OCI-LY7 (cell line): ENCODE measurements around the gene CCL13. TPM values are rescaled to one million over a fixed set of nuclear protein-coding genes. Genes with fewer than 3 reads are reported as not detected.

Source experiments
- BruUV-seq: library from RNA; stranded (reverse); fragments of 400-500 nt; replicated peaks from 2 replicates; lab custom pipeline; 2021; lab: Mats Ljungman, UMichigan
- CTCF ChIA-PET: fragments of 300-600 bp; sonication (Branson Sonifier 250); formaldehyde crosslinking; loops from one replicate; lab custom pipeline; 2022; ENCODE audit warnings: antibody characterized with exemption; ENCODE audit not compliant: unreplicated experiment; lab: Charles Lee
- POLR2A ChIA-PET: fragments of 300-600 bp; sonication (Branson Sonifier 250); formaldehyde crosslinking; loops from one replicate; lab custom pipeline; 2022; ENCODE audit warnings: antibody characterized with exemption; lab: Charles Lee
- DNase-seq: peaks from one replicate; pipeline ENCODE4 v3.0.0-alpha.2; 2015; ENCODE audit warnings: low spot score
- H2AFZ ChIP-seq: fragments of 200-600 bp; sonication (generic), shearing (Covaris generic); 2 replicates; pipeline ENCODE4 v1.6.1; 2014; ENCODE audit warnings: mild to moderate bottlenecking, antibody characterized with exemption, low read length, moderate library complexity
- H3K27ac ChIP-seq: fragments of 200-600 bp; sonication (generic); 2 replicates; pipeline ENCODE4 v1.5.1; 2014; ENCODE audit warnings: mixed run types, low read depth, mild to moderate bottlenecking, moderate library complexity, low read length, inconsistent platforms; ENCODE audit not compliant: poor library complexity, severe bottlenecking
- H3K36me3 ChIP-seq: fragments of 200-600 bp; sonication (generic); 2 replicates; pipeline ENCODE4 v1.6.1; 2014; ENCODE audit warnings: mild to moderate bottlenecking, antibody characterized with exemption, low read length, moderate library complexity, mixed read lengths; ENCODE audit not compliant: insufficient read depth
- H3K4me1 ChIP-seq: fragments of 200-600 bp; sonication (generic); 2 replicates; pipeline ENCODE4 v1.5.1; 2014; ENCODE audit warnings: mild to moderate bottlenecking, low read length; ENCODE audit not compliant: insufficient read depth, poor library complexity, severe bottlenecking
- H3K4me2 ChIP-seq: fragments of 200-600 bp; sonication (generic); 2 replicates; pipeline ENCODE4 v1.6.1; 2014; ENCODE audit warnings: mild to moderate bottlenecking, low read length
- H3K4me3 ChIP-seq: fragments of 200-600 bp; sonication (generic); 2 replicates; pipeline ENCODE4 v1.5.1; 2014; ENCODE audit warnings: mild to moderate bottlenecking, low read depth, low read length; ENCODE audit not compliant: poor library complexity, severe bottlenecking
- H3K79me2 ChIP-seq: fragments of 200-600 bp; sonication (generic); 2 replicates; pipeline ENCODE4 v1.6.1; 2016; ENCODE audit warnings: low read depth, mild to moderate bottlenecking, low read length, moderate library complexity, mixed read lengths; ENCODE audit not compliant: insufficient read depth
- H3K9me2 ChIP-seq: fragments of 200-600 bp; sonication (generic); 2 replicates; pipeline ENCODE4 v1.6.1; 2016; ENCODE audit warnings: mild to moderate bottlenecking, low read length, mixed read lengths; ENCODE audit not compliant: insufficient read depth
- H3K9me3 ChIP-seq: fragments of 200-600 bp; sonication (generic); 2 replicates; pipeline ENCODE4 v1.6.1; 2014; ENCODE audit warnings: mild to moderate bottlenecking, mixed run types, low read length, mixed read lengths
- H4K20me1 ChIP-seq: fragments of 200-600 bp; sonication (generic); 2 replicates; pipeline ENCODE4 v1.6.1; 2014; ENCODE audit warnings: mild to moderate bottlenecking, antibody characterized with exemption, low read length, moderate library complexity, mixed read lengths; ENCODE audit not compliant: insufficient read depth
- EZH2phosphoT487 ChIP-seq: fragments of 200-600 bp; sonication (generic); IDR thresholded peaks from 2 replicates; pipeline ENCODE4 v1.6.1; 2018; ENCODE audit warnings: low read depth, borderline replicate concordance, mild to moderate bottlenecking, mixed run types, antibody characterized with exemption, low read length, moderate library complexity, mixed read lengths
- intact Hi-C: fragments of 100-400 bp; cut with micrococcal nuclease; formaldehyde crosslinking; loops from one replicate; pipeline ENCODE4 v1.10.0; 2022; ENCODE audit not compliant: unreplicated experiment
- total RNA-seq, 2 experiments: library from RNA; depleted of rRNA in 1 of 2; stranded (reverse); fragments of >200 nt in 1 of 2; shearing (Covaris generic) in 1 of 2; gene quantifications; 2 replicates each; pipeline ENCODE4 v1.2.3, GENCODE V29; 2014 to 2022
- TF ChIP-seq, protein P1 (sequence below): fragments of 200-600 bp; sonication (generic); conservative IDR thresholded peaks from 2 replicates; pipeline ENCODE4 v1.5.1; 2014; ENCODE audit warnings: mild to moderate bottlenecking, antibody characterized with exemption, low read length, moderate library complexity, mixed read lengths

Gene CCL13
- total RNA-seq, 2 experiments from 2014 or later, result not detected

DNA sequence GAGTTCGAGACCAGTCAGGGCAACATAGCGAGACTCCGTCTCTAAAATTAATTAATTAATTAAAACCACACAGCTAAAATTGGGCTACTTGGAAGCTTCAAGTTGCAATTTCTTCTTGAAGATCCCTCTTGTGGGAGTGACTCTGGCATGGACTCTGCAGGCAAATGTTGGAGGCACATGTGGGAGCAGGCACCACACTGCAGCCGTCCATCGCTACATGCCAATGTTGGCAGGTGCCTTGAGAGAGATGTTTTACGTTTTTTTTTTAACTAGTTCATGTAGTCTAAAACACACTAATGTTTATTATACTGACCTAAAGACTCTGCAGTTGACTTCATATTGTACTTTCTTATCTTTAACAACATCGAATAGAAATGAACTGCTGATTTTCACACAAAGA, 45.0 kb upstream of the CCL13 start:
- no peaks in the 10 kb centered on the region for H3K4me1 ChIP-seq
- H3K79me2 ChIP-seq, result no peaks in the 10 kb centered on the region
- H2AFZ ChIP-seq, result no peak overlapping the region
- no peaks in the 10 kb centered on the region for H4K20me1 ChIP-seq
- H3K9me2 ChIP-seq, result no peaks in the 10 kb centered on the region
- ChIA-PET CTCF (no interaction called here), POLR2A (no interaction called here)
- TF ChIP-seq, protein P1, sequence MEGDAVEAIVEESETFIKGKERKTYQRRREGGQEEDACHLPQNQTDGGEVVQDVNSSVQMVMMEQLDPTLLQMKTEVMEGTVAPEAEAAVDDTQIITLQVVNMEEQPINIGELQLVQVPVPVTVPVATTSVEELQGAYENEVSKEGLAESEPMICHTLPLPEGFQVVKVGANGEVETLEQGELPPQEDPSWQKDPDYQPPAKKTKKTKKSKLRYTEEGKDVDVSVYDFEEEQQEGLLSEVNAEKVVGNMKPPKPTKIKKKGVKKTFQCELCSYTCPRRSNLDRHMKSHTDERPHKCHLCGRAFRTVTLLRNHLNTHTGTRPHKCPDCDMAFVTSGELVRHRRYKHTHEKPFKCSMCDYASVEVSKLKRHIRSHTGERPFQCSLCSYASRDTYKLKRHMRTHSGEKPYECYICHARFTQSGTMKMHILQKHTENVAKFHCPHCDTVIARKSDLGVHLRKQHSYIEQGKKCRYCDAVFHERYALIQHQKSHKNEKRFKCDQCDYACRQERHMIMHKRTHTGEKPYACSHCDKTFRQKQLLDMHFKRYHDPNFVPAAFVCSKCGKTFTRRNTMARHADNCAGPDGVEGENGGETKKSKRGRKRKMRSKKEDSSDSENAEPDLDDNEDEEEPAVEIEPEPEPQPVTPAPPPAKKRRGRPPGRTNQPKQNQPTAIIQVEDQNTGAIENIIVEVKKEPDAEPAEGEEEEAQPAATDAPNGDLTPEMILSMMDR, result no peak
- TF ChIP-seq EZH2phosphoT487, result no peak
- no peaks in the 10 kb centered on the region for H3K36me3 ChIP-seq
- H3K4me2 ChIP-seq, result no peak overlapping the region
- intact Hi-C loops, result no loop called here
- no TSS peak for BruUV-seq
- H3K4me3 ChIP-seq, result no peak overlapping the region
- H3K27ac ChIP-seq, result no peak overlapping the region
- no peaks in the 10 kb centered on the region for H3K9me3 ChIP-seq
- no peak for DNase-seq

DNA sequence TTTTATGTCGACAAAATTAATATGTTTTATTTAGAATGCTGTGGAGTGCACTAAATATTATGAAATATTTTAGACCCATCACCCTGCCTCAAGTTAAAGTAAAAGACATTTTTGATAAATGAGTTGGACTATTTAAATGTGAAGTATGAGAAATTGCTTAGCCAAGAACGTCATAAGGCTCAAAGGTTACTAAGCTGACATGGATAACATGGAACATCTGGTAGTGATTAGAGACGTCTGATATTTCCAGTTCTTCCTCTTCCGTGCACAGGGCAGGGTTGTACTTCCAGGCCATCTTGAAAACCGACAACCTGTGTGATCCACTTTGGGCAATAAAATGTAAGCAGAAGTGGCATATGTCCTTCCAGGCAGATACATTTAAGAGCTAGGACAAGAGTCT, 44.2 kb upstream of the CCL13 start:
- CTCF ChIA-PET, result no interaction called here
- TF ChIP-seq EZH2phosphoT487, result no peak
- TF ChIP-seq, protein P1, result no peak
- H3K4me1 ChIP-seq, result no peaks in the 10 kb centered on the region
- no peak overlapping the region for H3K4me3 ChIP-seq
- H3K9me3 ChIP-seq, result no peaks in the 10 kb centered on the region
- H3K9me2 ChIP-seq, result no peaks in the 10 kb centered on the region
- no peaks in the 10 kb centered on the region for H3K79me2 ChIP-seq
- H2AFZ ChIP-seq, result no peak overlapping the region
- H3K36me3 ChIP-seq, result no peaks in the 10 kb centered on the region
- H3K4me2 ChIP-seq, result no peak overlapping the region
- intact Hi-C loops, result no loop called here
- no peaks in the 10 kb centered on the region for H4K20me1 ChIP-seq
- POLR2A ChIA-PET, result no interaction called here
- BruUV-seq, result no TSS peak
- DNase-seq, result no peak
- H3K27ac ChIP-seq, result no peak overlapping the region

DNA sequence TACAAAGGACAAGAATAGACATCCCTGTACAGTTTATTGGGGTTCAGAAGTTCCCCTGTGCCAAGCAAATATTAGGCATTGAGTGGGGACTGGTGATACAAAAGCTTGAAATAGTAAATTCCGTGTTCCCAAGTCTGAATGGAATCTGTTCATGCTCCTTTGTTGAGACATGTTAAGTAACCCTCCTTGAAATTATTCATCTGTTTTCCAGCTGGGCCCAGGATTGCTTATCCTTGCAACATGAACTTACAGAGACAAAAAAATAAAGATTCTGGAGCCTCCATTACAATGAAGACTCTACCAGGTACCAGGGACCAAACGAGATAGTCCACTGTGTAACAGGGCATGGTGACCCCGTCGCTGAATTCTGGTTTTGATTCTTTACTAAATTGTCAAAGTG, 43.1 kb upstream of the CCL13 start:
- Histone ChIP-seq H3K4me1 (no peaks in the 10 kb centered on the region), H3K4me2 (no peak overlapping the region), H3K9me2 (no peaks in the 10 kb centered on the region), H3K36me3 (no peaks in the 10 kb centered on the region), H3K4me3 (no peak overlapping the region), H4K20me1 (no peaks in the 10 kb centered on the region), H2AFZ (no peak overlapping the region), H3K27ac (no peak overlapping the region), H3K79me2 (no peaks in the 10 kb centered on the region), H3K9me3 (no peaks in the 10 kb centered on the region)
- POLR2A ChIA-PET, result no interaction called here
- no peak for TF ChIP-seq EZH2phosphoT487
- TF ChIP-seq, protein P1, result no peak
- BruUV-seq, result no TSS peak
- no peak for DNase-seq
- CTCF ChIA-PET, result no interaction called here
- intact Hi-C loops, result no loop called here
